GM19025 (cell line): ENCODE results near the gene ARHGAP26.

Experiments used
- ATAC-seq: cut with Tn5 transposase; IDR thresholded peaks from one replicate; pipeline ENCODE4 v1.9.1; 2021; ENCODE audit warnings: mild to moderate bottlenecking, low read depth, moderate library complexity; ENCODE audit not compliant: unreplicated experiment

ARHGAP26 gene

GRCh38 chr5:143265995-143266394, 495.8 kb downstream of the ARHGAP26 start:
- ATAC-seq = no peak

- no peak for ATAC-seq
Measured at GRCh38 chr5:143267186-143267585, 497.0 kb downstream of the ARHGAP26 start.

DNA sequence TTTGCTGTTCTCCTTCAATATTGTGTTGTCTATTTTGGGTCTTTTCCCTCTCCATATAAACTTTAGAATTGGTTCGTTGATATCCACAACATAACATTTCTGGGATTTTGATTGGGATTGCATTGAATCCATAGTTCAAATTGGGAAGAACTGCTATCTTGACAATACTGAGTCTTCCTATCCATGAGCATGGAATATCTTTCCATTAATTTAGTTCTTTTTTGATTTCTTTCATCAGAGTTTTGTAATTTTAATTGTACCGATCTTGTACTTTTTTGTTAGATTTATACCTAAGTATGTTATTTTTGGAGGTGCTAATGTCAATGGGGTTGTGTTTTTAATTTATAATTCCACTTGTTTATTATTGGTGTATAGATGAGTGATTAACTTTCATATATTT, 498.2 kb downstream of the ARHGAP26 start:
- ATAC-seq = no peak

GRCh38 chr5:143271431-143271830, 501.3 kb downstream of the ARHGAP26 start:
- ATAC-seq = no peak

DNA sequence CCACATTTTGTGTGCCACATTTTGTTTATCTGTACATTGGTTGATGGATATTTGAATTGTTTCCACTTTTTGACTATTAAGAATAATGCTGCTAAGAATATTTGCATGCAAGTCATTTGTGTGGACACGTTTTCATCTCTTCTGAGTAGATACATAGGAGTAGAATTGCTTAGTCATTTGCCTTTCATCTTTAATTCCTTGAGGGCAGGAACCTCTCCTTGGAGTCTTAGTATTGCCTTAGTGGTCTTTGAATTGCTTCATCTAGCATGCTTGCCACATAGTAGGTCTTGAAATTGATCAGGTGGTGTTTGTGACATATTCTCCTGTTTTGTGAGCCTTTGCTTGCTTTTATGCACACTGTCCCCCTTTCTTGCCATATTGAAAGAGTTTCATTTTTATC, 504.8 kb downstream of the ARHGAP26 start:
- ATAC-seq = no peak

- no peak for ATAC-seq
Measured at GRCh38 chr5:143275512-143276363, 505.6 kb downstream of the ARHGAP26 start.

DNA sequence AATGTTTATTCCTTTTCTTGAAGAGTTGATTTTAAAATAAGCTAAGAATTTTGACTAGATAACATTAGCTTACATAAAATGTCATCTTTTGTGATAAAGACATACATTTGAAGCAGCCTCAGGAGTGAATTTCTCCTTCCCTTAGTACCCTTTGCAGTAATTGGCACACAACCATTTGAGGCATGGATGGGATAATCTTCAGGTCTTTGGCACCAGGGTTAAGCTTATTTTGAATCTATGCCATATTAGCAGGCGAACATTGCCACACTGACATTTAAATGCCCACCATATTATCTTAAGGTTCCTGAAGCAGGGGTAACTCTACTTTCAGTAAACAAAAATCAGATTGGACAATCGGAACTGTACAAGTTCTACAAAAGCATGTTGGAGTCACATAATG, 507.4 kb downstream of the ARHGAP26 start:
- ATAC-seq = no peak
